NCI-H2107 (cell line): ENCODE measurements around the gene HLF.

ENCODE experiments used
- DNase-seq: peaks from one replicate; lab custom pipeline; 2025; lab: John Stamatoyannopoulos, UW

HLF gene

GRCh38 chr17:55275894-55276804 is 11.4 kb downstream of the HLF start:
- no peak for DNase-seq

GRCh38 chr17:55278173-55278961 is 13.6 kb downstream of the HLF start:
- DNase-seq = no peak

GRCh38 chr17:55279203-55279602 is 14.4 kb downstream of the HLF start:
- no peak for DNase-seq

- DNase-seq = no peak
Observed at GRCh38 chr17:55279788-55280187, 15.0 kb downstream of the HLF start.

GRCh38 chr17:55280212-55280611 is 15.5 kb downstream of the HLF start:
- DNase-seq = no peak

- DNase-seq = no peak
Observed at GRCh38 chr17:55281649-55282378, 17.1 kb downstream of the HLF start.

GRCh38 chr17:55282379-55282702 is 17.6 kb downstream of the HLF start:
- no peak for DNase-seq

- DNase-seq = no peak
Observed at GRCh38 chr17:55282741-55283140, 18.0 kb downstream of the HLF start.

- no peak for DNase-seq
Observed at GRCh38 chr17:55283256-55283965, 18.7 kb downstream of the HLF start.

- DNase-seq = no peak
Observed at GRCh38 chr17:55284001-55284884, 19.5 kb downstream of the HLF start.

- DNase-seq = no peak
Observed at GRCh38 chr17:55284944-55285339, 20.2 kb downstream of the HLF start.

GRCh38 chr17:55285340-55286301 is 20.9 kb downstream of the HLF start:
- peak; percentile 20 for DNase-seq

GRCh38 chr17:55286681-55287589 is 22.2 kb downstream of the HLF start:
- DNase-seq = no peak

- no peak for DNase-seq
Observed at GRCh38 chr17:55288356-55289105, 23.8 kb downstream of the HLF start.

- no peak for DNase-seq
Observed at GRCh38 chr17:55289106-55289446, 24.3 kb downstream of the HLF start.

- no peak for DNase-seq
Observed at GRCh38 chr17:55289978-55290377, 25.2 kb downstream of the HLF start.

GRCh38 chr17:55290492-55291113 is 25.8 kb downstream of the HLF start:
- no peak for DNase-seq

- no peak for DNase-seq
Observed at GRCh38 chr17:55291114-55291507, 26.4 kb downstream of the HLF start.
